ENCODE results near the gene LIPH. TPM values are rescaled to one million over a fixed set of nuclear protein-coding genes. Genes with fewer than 3 reads are reported as not detected.
"Not testable (repeated sequence)": the region's sequence is repeated elsewhere in the genome, so short reads cannot be mapped to it uniquely, and the experiment has no call there.

The LIPH gene
- total RNA-seq, 1 donor from 2014 or later: not detected

DNA sequence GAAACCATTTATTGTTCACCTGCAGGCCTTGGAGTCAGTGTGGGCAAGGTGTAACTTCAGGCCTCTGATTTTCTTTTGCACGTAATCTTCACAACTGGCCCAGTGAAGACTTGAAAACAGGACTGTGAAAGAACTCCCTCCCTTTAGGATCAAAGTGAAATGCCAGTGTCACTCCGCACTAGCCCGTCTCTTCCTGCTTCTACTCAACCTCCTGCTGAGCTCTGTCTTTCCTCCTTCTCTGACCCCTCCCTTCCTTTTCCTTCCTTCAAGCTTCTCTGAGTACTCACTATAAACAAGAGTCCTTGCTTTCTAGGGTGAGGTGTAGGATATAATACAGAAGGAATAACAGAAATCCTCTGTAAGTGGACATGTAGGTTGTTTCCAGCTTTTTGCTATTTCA is 82.1 kb downstream of the LIPH start:
- no peak for TF ChIP-seq EZH2 (IDR thresholded peaks at IDR 0.05)
- TF ChIP-seq CTCF (IDR thresholded peaks at IDR 0.05): no peak
- no peak for TF ChIP-seq EZH2phosphoT487 (IDR thresholded peaks at IDR 0.05)
- Histone ChIP-seq H3K4me1 (peaks cover 7% of the 10 kb centered on the region), H2AFZ (replicated peaks) (no peak overlapping the region), H3F3A (ENCODE audit: low read depth) (no peaks in the 10 kb centered on the region), H3K9me3 (ENCODE audit: low read depth) (no peaks in the 10 kb centered on the region), H3K9ac (no peak overlapping the region), H3K4me2 (no peak overlapping the region), H3K36me3 (no peaks in the 10 kb centered on the region), H3K79me2 (ENCODE audit: low read depth) (no peaks in the 10 kb centered on the region), H3K27ac (no peak overlapping the region), H3K27me3 (no peaks in the 10 kb centered on the region), H3K4me3 (no peak overlapping the region), H4K20me1 (ENCODE audit: low read depth) (no peaks in the 10 kb centered on the region)
- no peaks in the 10 kb centered on the region for H3K9me3 Mint-ChIP-seq
- no peak overlapping the region for H3K4me3 Mint-ChIP-seq
- peaks cover 4% of the 10 kb centered on the region for H3K27me3 Mint-ChIP-seq (ENCODE audit: insufficient read depth, low read depth)
- peaks cover 18% of the 10 kb centered on the region for H3K4me1 Mint-ChIP-seq
- DNase-seq (ENCODE audit: low spot score): peak; percentile 17
- no peak overlapping the region for H3K27ac Mint-ChIP-seq
- H3K36me3 Mint-ChIP-seq: peaks cover 10% of the 10 kb centered on the region

DNA sequence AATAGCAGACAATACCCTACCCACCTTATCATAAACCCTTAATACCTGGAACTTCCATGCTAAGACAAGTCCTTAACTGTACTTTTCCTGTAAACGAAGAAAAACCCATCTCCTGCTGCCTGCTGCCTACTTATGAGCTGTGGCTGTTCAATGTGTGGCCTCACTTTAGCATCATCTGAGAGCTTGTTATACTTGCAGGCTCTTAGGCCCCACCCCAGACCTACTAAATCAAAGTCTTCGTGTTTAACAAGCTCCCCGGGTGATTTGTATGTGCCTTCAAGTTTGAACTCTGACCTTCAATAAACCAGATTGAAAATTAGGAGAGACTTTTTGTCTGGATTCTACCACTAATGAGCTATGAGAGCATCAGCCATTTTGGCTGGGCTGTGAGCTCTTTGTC is 82.8 kb downstream of the LIPH start:
- H3K4me3 Mint-ChIP-seq: no peak overlapping the region
- H3K4me3 ChIP-seq: no peak overlapping the region
- H3K9me3 ChIP-seq (ENCODE audit: low read depth): no peaks in the 10 kb centered on the region

GRCh38 chr3:185466123-185466522 is 86.3 kb downstream of the LIPH start:
- H3F3A ChIP-seq (ENCODE audit: low read depth); H3K36me3 Mint-ChIP-seq; H3K4me2 ChIP-seq; H3K4me1 ChIP-seq; DNase-seq (ENCODE audit: low spot score); H3K9ac ChIP-seq; H3K27me3 Mint-ChIP-seq (ENCODE audit: insufficient read depth, low read depth); H3K79me2 ChIP-seq (ENCODE audit: low read depth); H2AFZ ChIP-seq (replicated peaks); H3K4me3 ChIP-seq; H3K9me3 Mint-ChIP-seq; H3K9me3 ChIP-seq (ENCODE audit: low read depth); H3K27ac ChIP-seq; H3K27ac Mint-ChIP-seq; H4K20me1 ChIP-seq (ENCODE audit: low read depth); H3K4me1 Mint-ChIP-seq; H3K4me3 Mint-ChIP-seq; H3K27me3 ChIP-seq; H3K36me3 ChIP-seq: not testable (repeated sequence)

More for the DNA sequence above, 82.8 kb downstream of the LIPH start:
- Histone ChIP-seq H4K20me1 (ENCODE audit: low read depth) (no peaks in the 10 kb centered on the region), H3K27ac (no peak overlapping the region), H3F3A (ENCODE audit: low read depth) (no peaks in the 10 kb centered on the region), H3K27me3 (no peaks in the 10 kb centered on the region), H3K9ac (no peak overlapping the region), H3K79me2 (ENCODE audit: low read depth) (no peaks in the 10 kb centered on the region), H3K36me3 (no peaks in the 10 kb centered on the region), H2AFZ (replicated peaks) (no peak overlapping the region), H3K4me1 (peaks cover 7% of the 10 kb centered on the region), H3K4me2 (no peak overlapping the region)
- DNase-seq (ENCODE audit: low spot score): no peak
- Mint-ChIP-seq H3K27me3 (ENCODE audit: insufficient read depth, low read depth) (peaks cover 3% of the 10 kb centered on the region), H3K9me3 (no peaks in the 10 kb centered on the region), H3K4me1 (peaks cover 18% of the 10 kb centered on the region), H3K36me3 (peaks cover 10% of the 10 kb centered on the region), H3K27ac (no peak overlapping the region)
- TF ChIP-seq EZH2phosphoT487 (IDR thresholded peaks at IDR 0.05): no peak

GRCh38 chr3:185465471-185465870 is 86.9 kb downstream of the LIPH start:
- H3K4me3 ChIP-seq: no peak overlapping the region
- no peak overlapping the region for H3K4me2 ChIP-seq
- DNase-seq (ENCODE audit: low spot score): no peak
- no peak overlapping the region for H3K27ac Mint-ChIP-seq
- no peak overlapping the region for H2AFZ ChIP-seq (replicated peaks)
- no peaks in the 10 kb centered on the region for H3K9me3 Mint-ChIP-seq
- peaks cover 2% of the 10 kb centered on the region for H3K27me3 Mint-ChIP-seq (ENCODE audit: insufficient read depth, low read depth)
- TF ChIP-seq CTCF (IDR thresholded peaks at IDR 0.05) (no peak), EZH2phosphoT487 (IDR thresholded peaks at IDR 0.05) (no peak), EZH2 (IDR thresholded peaks at IDR 0.05) (no peak)
- no peak overlapping the region for H3K4me3 Mint-ChIP-seq
- H3K36me3 ChIP-seq: no peaks in the 10 kb centered on the region
- H3K27ac ChIP-seq: no peak overlapping the region
- H3F3A ChIP-seq (ENCODE audit: low read depth): no peaks in the 10 kb centered on the region
- H3K27me3 ChIP-seq: no peaks in the 10 kb centered on the region
- H4K20me1 ChIP-seq (ENCODE audit: low read depth): no peaks in the 10 kb centered on the region
- peaks cover 7% of the 10 kb centered on the region for H3K36me3 Mint-ChIP-seq
- H3K4me1 Mint-ChIP-seq: peaks cover 4% of the 10 kb centered on the region
- peaks cover 5% of the 10 kb centered on the region for H3K4me1 ChIP-seq
- H3K79me2 ChIP-seq (ENCODE audit: low read depth): no peaks in the 10 kb centered on the region
- H3K9ac ChIP-seq: no peak overlapping the region
- no peaks in the 10 kb centered on the region for H3K9me3 ChIP-seq (ENCODE audit: low read depth)
